ACC112 (cell line): ENCODE results near the gene PRKAG2.

ENCODE experiments used
- H2AFZ ChIP-seq: fragments of 200-600 bp; sonication (generic); one replicate; pipeline ENCODE4 v1.6.0; 2017; ENCODE audit warnings: antibody characterized with exemption, low read length; ENCODE audit not compliant: unreplicated experiment
- H3K27ac ChIP-seq: fragments of 200-600 bp; sonication (generic); 2 replicates; pipeline ENCODE4 v1.5.1; 2014; ENCODE audit warnings: low read depth, mild to moderate bottlenecking, antibody characterized with exemption, low read length, moderate library complexity
- H3K27me3 ChIP-seq: fragments of 200-600 bp; sonication (generic); 2 replicates; pipeline ENCODE4 v1.6.1; 2014; ENCODE audit warnings: mild to moderate bottlenecking, antibody characterized with exemption, low read length, moderate library complexity, mixed read lengths; ENCODE audit not compliant: insufficient read depth
- H3K36me3 ChIP-seq: fragments of 200-600 bp; sonication (generic); 2 replicates; pipeline ENCODE4 v1.6.1; 2016; ENCODE audit warnings: mild to moderate bottlenecking, antibody characterized with exemption, low read length, moderate library complexity, mixed read lengths; ENCODE audit not compliant: insufficient read depth
- H3K4me1 ChIP-seq: fragments of 200-600 bp; sonication (generic); one replicate; pipeline ENCODE4 v1.6.1; 2016; ENCODE audit warnings: low read length, mixed read lengths; ENCODE audit not compliant: insufficient read depth, unreplicated experiment, control insufficient read depth
- H3K4me3 ChIP-seq: fragments of 200-600 bp; sonication (generic); 2 replicates; pipeline ENCODE4 v1.5.1; 2014; ENCODE audit warnings: mild to moderate bottlenecking, low read depth, low read length
- H3K79me2 ChIP-seq: fragments of 200-600 bp; sonication (generic); one replicate; pipeline ENCODE4 v1.6.0; 2016; ENCODE audit warnings: low read length; ENCODE audit not compliant: control insufficient read depth, unreplicated experiment, insufficient read depth

PRKAG2 gene

DNA sequence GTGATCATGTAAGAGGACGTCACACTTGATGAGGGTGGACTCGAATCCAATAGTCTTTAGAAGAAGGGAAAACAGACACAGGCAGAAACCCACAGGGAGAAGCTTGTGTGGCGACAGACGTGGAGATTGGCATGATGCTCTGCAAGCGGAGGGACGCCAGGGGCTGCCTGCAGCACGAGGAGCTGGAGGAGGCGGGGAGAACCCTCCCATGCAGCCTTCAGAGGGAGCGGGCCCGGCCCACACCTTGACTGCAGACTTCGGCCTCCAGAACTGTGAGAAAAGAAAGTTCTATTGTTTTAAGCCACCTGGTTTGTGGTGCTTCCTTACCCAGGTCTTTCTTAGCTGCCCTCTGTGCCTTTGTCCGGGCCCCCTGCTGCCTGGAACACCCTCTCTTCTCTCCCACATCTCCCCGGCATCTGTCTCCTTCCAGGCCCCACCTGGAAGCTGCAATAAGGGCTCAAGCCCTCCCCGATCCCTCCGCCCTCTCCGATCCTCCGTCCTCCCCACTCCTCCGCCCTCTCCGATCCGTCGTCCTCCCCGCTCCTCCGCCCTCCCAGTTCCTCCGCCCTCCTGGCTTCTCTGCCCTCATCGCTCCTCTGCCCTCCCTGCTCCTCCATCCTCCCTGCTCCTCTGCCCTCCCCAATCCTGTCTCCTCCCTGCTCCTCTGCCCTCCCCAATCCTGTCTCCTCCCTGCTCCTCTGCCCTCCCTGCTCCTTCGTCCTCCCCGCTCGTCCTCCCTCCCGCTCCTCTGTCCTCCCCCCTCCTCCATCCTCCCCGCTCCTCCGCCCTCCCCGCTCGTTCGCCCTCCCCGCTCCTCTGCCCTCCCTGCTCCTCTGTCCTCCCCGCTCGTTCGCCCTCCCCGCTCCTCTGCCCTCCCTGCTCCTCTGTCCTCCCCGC, 17.4 kb upstream of the PRKAG2 start:
- no peaks in the 10 kb centered on the region for H3K4me1 ChIP-seq
- no peak overlapping the region for H3K27ac ChIP-seq
- H3K79me2 ChIP-seq: no peaks in the 10 kb centered on the region
- no peak overlapping the region for H3K4me3 ChIP-seq
- H3K27me3 ChIP-seq: peaks cover 62% of the 10 kb centered on the region
- no peak overlapping the region for H2AFZ ChIP-seq
- H3K36me3 ChIP-seq: no peaks in the 10 kb centered on the region

DNA sequence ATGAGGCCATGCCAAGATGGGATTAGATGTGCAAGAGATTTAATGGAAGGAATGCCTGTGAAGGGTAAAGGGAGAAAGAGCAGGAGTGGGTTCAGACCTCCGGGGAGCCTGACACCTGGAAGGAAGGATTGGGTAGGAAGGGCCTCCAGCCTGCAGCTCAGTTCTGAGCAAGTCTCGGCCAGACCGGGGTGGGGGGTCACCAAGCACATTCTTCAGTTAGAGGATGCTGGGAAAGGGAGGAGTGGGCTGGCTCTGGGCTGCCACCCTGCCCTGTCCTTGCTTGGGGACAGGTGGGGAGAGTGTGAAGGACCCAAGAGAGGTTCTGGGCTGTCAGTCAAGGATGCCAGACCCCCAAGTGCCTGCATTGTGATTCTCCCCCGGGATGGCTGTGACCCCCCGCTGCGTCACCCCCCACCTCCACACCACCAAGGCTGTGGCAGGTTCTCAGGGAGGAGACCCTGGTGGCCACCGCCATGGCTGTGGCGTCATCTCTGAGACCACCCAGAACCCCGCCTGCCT, 16.5 kb upstream of the PRKAG2 start:
- no peaks in the 10 kb centered on the region for H3K36me3 ChIP-seq
- no peaks in the 10 kb centered on the region for H3K4me1 ChIP-seq
- no peak overlapping the region for H2AFZ ChIP-seq
- H3K27ac ChIP-seq: no peak overlapping the region
- H3K79me2 ChIP-seq: no peaks in the 10 kb centered on the region
- H3K4me3 ChIP-seq: no peak overlapping the region
- peaks cover 64% of the 10 kb centered on the region for H3K27me3 ChIP-seq

GRCh38 chr7:151891753-151892152, 14.8 kb upstream of the PRKAG2 start:
- Histone ChIP-seq H3K27me3 (peaks cover 69% of the 10 kb centered on the region), H2AFZ (no peak overlapping the region), H3K36me3 (no peaks in the 10 kb centered on the region), H3K4me1 (no peaks in the 10 kb centered on the region), H3K27ac (no peak overlapping the region), H3K79me2 (no peaks in the 10 kb centered on the region), H3K4me3 (no peak overlapping the region)

DNA sequence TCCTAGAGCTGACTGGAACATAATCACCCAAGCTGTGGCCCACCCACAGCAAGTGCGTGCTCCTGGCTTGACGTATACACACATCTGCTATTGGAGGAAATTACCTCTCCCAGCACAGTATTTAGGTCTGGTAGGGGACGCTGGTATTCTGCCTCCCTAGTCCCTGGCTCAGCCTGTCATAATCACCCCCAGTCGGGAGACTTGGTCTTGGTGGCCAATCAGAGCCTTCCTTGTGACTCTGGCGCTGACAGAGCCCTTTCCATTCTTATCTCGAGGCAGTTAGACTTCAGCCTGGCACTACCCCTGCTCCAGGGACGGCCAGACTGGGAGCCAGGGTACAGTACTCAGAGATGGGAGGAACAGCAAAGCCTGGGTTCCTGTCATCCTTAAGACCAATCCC, 14.3 kb upstream of the PRKAG2 start:
- Histone ChIP-seq H3K4me3 (no peak overlapping the region), H3K79me2 (no peaks in the 10 kb centered on the region), H3K36me3 (no peaks in the 10 kb centered on the region), H3K27ac (no peak overlapping the region), H3K4me1 (no peaks in the 10 kb centered on the region), H3K27me3 (peaks cover 72% of the 10 kb centered on the region), H2AFZ (no peak overlapping the region)

DNA sequence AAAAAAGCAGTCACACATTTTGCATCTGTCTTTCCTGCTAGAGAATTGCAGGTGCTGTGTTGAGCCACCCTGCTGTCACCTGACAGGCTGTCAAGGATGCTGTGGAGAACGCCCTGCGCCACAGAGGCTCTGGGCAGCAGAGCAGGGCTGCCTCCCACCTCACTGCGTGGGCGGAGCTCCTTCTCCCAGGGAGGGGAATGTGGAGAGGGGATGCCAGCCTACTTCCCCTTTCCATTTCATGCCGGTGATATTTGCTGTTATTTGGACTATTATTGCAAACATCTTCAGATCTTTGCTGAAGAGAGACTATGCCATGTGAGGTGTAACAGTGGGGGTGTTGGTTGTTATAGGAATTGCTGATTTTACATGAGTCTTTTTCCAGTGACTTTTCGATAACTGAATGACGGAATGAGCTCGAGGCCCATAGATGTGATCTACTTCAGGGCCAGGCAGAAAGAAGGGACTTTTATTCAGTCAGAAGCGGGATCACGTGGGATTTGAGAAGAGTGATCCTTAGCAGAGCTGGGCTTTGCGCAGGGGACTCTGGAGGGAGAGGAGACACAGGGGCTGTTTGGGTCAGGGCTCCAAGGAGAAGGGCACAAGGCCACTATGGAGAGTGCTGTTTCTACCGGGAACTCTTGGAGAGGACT, 13.6 kb upstream of the PRKAG2 start:
- Histone ChIP-seq H3K79me2 (no peaks in the 10 kb centered on the region), H3K36me3 (no peaks in the 10 kb centered on the region), H3K4me3 (no peak overlapping the region), H2AFZ (no peak overlapping the region), H3K27me3 (peaks cover 79% of the 10 kb centered on the region), H3K4me1 (no peaks in the 10 kb centered on the region), H3K27ac (no peak overlapping the region)

DNA sequence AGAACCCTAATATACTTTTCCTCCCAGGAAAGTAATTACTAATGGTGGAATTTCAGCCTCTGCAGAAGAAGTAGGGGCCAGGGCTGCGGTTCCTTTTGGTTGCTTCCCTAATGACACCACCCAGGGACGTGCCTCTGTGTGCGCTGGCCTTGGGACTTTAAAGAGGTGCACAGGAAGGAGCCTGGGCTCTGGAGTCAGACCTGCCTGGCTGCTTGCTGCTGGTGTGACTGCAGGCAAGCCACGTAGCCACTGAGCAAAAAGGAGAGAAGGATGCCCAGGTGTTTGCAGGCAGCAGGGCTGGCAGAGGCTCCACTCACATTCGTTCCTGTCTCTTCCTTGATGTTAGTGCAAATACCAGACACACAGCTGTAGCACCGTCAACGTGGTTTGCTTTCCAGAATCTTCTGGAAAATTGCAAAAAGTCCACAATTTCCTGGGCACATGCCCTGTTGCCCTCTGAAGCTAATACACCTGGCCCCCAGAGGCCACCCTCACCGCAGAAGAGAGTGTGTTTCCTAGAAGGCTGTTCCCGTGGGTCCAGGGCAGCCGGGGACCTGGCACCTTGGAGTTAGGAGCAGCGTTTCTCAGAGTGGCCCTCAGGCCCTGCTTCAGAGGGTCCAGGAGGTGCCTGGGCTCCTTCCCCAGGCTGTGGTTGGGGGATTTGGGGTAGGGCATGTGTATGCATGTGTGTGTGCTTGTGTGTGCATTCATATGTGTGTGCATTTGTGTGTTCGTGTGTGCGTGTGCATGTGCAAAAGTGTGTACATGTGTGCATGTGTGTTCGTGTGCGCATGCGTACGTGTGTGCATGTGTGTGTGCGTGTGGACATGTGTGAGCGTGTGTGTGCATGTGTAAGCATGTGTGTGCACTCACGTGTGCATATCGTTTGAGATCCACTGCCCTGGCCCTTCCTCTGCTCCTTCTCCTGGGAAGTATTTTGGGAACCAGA, 12.8 kb upstream of the PRKAG2 start:
- H3K36me3 ChIP-seq: no peaks in the 10 kb centered on the region
- no peaks in the 10 kb centered on the region for H3K4me1 ChIP-seq
- H3K27me3 ChIP-seq: peaks cover 87% of the 10 kb centered on the region
- no peak overlapping the region for H3K27ac ChIP-seq
- H2AFZ ChIP-seq: no peak overlapping the region
- H3K79me2 ChIP-seq: no peaks in the 10 kb centered on the region
- H3K4me3 ChIP-seq: no peak overlapping the region

- Histone ChIP-seq H3K27me3 (peaks cover 94% of the 10 kb centered on the region), H3K27ac (no peak overlapping the region), H3K36me3 (no peaks in the 10 kb centered on the region), H3K4me3 (no peak overlapping the region), H3K4me1 (no peaks in the 10 kb centered on the region), H2AFZ (no peak overlapping the region), H3K79me2 (no peaks in the 10 kb centered on the region)
These were observed 11.5 kb upstream of the PRKAG2 start for GRCh38 chr7:151888079-151889067.

- Histone ChIP-seq H3K36me3 (no peaks in the 10 kb centered on the region), H3K79me2 (no peaks in the 10 kb centered on the region), H3K4me1 (no peaks in the 10 kb centered on the region), H3K27me3 (peaks cover 91% of the 10 kb centered on the region), H2AFZ (no peak overlapping the region), H3K27ac (no peak overlapping the region), H3K4me3 (no peak overlapping the region)
These were observed 9.9 kb upstream of the PRKAG2 start for GRCh38 chr7:151886783-151887182.

- no peak overlapping the region for H3K27ac ChIP-seq
- H3K79me2 ChIP-seq: no peaks in the 10 kb centered on the region
- no peak overlapping the region for H3K4me3 ChIP-seq
- no peaks in the 10 kb centered on the region for H3K4me1 ChIP-seq
- H2AFZ ChIP-seq: no peak overlapping the region
- peaks cover 78% of the 10 kb centered on the region for H3K27me3 ChIP-seq
- H3K36me3 ChIP-seq: no peaks in the 10 kb centered on the region
These were observed 8.3 kb upstream of the PRKAG2 start for GRCh38 chr7:151885202-151885580.
